Subcutaneous adipose tissue (tissue), 4 donors: ENCODE measurements around the gene FKBP9. TPM values are rescaled to one million over a fixed set of nuclear protein-coding genes. Genes with fewer than 3 reads are reported as not detected.

Experiments
- total RNA-seq, 4 donors: library from RNA; depleted of rRNA; stranded (reverse); fragments of >200 nt; gene quantifications; one replicate each; pipeline ENCODE4 v1.1.0, GENCODE V29; 2016
- TF ChIP-seq, protein P1 (sequence below): fragments of 450-650 bp; IDR thresholded peaks from one replicate; pipeline ENCODE4 v1.5.1; 2016; ENCODE audit warnings: low read depth, mild to moderate bottlenecking, control low read depth, antibody characterized with exemption, moderate library complexity

FKBP9 gene
- total RNA-seq, 4 donors from 2014 or later = 110 to 274 (median 180) TPM

DNA sequence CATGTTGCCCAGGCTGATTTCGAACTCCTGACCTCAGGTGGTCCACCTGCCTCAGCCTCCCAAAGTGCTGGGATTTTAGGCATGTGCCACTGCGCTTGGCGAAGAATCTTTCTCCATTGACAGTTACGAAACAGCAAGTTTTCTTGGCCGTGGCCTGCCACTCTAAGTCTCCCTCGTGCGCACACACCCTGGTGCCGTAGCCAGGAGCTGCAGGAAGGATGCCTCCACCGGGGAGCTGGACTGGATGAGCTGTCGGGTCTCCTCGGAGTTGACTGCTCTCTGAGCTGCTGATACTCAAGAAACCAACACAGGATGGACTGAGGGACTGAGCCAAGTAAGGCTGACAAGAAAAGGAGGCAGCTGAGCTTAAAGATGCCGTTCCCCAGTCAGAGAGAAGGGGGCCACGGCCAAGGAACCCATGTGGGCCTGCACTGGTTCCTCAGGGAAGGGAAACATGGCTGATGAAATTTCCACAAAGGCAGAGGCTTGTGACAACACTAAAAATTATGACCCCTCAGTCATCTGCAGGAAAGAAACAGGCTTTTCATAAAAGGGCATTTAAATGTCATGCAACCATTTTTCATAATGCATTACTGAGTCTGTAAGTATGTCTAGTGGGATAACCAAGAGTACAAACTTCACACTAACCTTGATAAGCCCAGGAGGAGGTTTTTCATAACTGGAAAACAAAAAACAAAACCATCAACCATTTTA lies 27.7 kb upstream of the FKBP9 start:
- TF ChIP-seq, protein P1, sequence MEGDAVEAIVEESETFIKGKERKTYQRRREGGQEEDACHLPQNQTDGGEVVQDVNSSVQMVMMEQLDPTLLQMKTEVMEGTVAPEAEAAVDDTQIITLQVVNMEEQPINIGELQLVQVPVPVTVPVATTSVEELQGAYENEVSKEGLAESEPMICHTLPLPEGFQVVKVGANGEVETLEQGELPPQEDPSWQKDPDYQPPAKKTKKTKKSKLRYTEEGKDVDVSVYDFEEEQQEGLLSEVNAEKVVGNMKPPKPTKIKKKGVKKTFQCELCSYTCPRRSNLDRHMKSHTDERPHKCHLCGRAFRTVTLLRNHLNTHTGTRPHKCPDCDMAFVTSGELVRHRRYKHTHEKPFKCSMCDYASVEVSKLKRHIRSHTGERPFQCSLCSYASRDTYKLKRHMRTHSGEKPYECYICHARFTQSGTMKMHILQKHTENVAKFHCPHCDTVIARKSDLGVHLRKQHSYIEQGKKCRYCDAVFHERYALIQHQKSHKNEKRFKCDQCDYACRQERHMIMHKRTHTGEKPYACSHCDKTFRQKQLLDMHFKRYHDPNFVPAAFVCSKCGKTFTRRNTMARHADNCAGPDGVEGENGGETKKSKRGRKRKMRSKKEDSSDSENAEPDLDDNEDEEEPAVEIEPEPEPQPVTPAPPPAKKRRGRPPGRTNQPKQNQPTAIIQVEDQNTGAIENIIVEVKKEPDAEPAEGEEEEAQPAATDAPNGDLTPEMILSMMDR = no peak

DNA sequence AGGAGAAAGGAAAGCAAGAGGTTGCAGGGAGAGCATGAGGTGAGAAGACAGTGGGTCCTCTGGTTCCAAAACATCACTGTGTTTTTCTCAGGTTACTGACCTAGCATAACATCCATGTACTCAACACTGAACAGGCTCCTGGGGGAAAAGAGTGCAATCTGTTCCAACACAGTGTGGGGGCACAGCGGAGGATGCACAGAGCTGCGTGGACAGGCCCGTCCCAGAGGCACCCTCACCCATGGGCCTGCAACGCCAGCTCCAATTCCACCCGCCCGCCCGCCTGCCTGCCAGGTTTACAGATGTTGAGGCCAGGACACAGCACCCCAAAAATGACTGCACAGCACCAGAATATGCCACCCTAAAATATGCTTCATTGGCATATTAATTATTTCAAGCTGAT lies 26.9 kb upstream of the FKBP9 start:
- TF ChIP-seq, protein P1 = no peak

DNA sequence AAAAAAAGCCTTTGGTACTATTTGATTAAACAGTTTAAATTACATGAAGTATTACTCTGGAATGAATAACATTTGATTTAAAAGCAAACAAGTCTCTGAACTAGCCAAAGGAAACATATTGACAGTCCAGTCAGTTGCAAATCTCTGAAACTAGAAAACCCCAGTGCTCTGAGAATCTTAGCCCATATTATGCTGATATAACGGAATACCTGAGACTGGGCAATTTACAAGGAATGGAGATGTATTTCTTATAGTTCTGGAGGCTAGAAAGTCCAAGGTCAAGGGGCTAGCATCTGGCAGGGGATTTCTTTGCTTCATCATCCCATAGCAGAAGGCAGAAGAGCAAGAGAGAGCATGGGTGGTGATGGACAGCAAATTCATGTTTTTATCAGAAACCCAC lies 21.7 kb upstream of the FKBP9 start:
- TF ChIP-seq, protein P1 = no peak

DNA sequence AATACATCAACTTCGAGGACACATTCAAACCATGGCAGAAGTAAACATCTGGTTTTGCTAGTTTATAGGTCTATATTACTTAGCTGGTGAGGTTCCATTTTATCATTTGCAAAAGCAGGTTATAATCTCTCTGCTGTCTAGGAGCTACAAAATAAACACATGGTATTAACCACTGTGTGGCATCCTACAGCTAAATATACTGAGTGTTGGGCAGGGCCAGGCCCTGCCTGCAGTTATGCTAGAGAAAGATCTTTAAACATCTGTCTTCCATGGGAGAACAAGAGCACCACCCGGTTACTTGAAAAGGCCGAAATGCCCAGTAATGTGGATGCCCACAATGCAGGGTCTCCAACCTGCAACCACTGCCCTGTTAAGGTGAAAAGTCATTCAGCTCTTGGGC lies 20.6 kb upstream of the FKBP9 start:
- TF ChIP-seq, protein P1 = no peak

DNA sequence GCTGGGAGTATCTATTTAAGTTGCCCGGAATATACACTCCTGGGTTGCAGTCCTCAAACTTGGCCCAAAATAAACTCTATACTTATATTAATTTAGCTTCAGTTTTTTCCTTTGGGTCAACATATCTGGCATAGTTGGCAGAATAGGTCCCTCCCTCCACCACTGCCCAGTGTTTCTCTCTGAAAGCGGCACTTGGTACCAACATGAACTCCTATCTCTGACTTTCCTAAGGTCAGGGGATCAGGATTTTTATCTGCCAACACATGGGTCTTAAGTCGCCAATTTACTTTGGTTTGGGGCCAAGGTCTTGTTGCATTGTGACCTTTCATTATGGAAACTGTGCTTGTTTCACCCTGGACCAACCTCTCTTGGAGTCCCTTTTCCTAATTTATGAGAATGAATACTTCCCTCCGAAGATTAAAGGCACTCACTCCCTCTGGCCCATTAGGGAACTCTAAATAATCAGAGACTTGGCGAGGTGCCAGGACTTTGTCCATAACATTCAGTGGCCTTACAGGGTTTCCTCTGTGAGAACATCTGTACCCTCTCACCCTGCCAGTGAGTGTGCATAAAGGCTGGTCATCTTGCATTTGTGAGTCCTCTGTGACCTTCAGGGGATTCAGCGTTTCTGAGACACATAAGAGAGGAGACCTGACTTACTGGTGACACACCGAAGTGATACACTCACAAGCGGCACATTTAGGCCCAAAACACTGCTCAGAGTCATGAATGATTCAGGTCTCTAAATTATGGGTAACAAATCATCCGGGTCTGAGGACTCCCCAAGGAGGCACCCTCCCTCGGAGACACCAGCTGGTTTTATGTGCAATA lies 19.7 kb upstream of the FKBP9 start:
- TF ChIP-seq, protein P1 = no peak

DNA sequence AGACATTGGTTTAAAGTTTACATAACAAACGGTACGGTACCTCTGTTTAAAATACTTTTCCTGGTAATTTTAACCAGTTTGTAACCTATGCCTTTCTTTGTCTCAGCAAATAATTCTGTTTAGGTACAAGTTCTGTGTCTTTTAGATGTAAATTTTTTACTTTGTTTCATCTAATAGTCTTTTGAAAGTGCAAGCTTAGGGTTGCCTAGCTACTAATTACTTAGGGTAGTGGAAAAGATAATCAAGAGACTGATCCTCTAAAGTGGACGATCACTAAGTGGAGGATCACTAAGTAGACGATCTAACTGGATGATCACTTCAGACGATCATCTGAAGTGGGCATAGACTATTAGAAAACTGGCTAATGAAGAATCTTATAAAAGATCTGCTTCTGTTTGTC lies 16.1 kb upstream of the FKBP9 start:
- TF ChIP-seq, protein P1 = no peak

DNA sequence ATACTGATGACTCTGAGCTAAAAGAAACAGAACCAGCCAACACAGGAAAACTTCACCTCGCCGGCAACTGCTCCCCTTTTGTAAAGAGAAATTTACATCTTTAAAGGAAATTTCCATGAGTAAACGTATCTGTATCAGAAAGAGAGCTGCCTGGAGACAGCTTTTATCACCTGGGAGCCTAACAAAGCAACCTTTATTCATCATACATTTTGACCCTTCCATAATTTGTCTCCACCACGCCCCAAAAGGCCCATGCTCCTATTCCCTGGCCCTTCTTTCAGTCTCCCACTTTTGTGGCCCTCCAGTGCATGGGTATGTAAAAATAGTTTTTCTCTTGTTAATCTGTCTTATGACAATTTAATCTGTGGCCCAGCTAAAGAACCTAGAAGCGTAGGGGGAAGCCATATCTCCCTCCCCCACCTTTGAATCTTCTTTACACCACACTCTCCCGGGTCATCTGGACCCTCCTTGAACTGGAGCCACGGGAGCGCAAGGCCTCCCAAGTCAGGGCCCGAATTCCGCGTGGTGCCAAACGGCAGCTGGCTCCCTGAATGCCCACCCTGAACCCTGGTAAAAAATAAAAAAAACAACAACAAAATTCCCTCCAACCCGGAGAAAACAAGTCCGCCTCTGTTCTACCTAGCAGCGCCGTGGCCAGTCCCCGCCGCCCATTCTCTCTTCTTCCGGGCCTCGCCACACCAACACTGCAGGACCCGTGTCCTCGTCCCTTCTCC lies 15.4 kb upstream of the FKBP9 start:
- TF ChIP-seq, protein P1 = no peak
